SKM-1 (cell line): ENCODE data around the gene KCTD13.
A peak's percentile ranks its signal among the peaks of the same experiment; 100 is the strongest.
"Not testable (repeated sequence)": the region's sequence is repeated elsewhere in the genome, so short reads cannot be mapped to it uniquely, and the experiment has no call there.

ENCODE experiments used
- DNase-seq: peaks from one replicate; lab custom pipeline; 2025; ENCODE audit not compliant: unreplicated experiment; lab: John Stamatoyannopoulos, UW

The KCTD13 gene

GRCh38 chr16:29908719-29909220, 17.3 kb downstream of the KCTD13 start:
- no peak for DNase-seq

GRCh38 chr16:29907973-29908372, 18.1 kb downstream of the KCTD13 start:
- DNase-seq, result no peak

- no peak for DNase-seq
These were observed 19.3 kb downstream of the KCTD13 start for GRCh38 chr16:29906520-29907244.

- DNase-seq, result no peak
These were observed 20.4 kb downstream of the KCTD13 start for GRCh38 chr16:29905668-29906067.

- DNase-seq, result no peak
These were observed 21.1 kb downstream of the KCTD13 start for GRCh38 chr16:29904947-29905346.

GRCh38 chr16:29903590-29903989, 22.4 kb downstream of the KCTD13 start:
- no peak for DNase-seq

GRCh38 chr16:29901607-29901945, 24.4 kb downstream of the KCTD13 start:
- DNase-seq, result no peak

GRCh38 chr16:29900888-29901606, 25.0 kb downstream of the KCTD13 start:
- no peak for DNase-seq

GRCh38 chr16:29900102-29900887, 25.7 kb downstream of the KCTD13 start, which contains the start of gene ASPHD1:
Gene ASPHD1, plus strand, starts transcription at chr16:29900488. Its CDS starts 484 bp downstream, at chr16:29900972.
- no peak for DNase-seq

- peak; percentile 55 for DNase-seq
These were observed 26.4 kb downstream of the KCTD13 start, which contains the start of gene SEZ6L2 for GRCh38 chr16:29899516-29900101. Gene SEZ6L2, minus strand, starts transcription at chr16:29899550. Its CDS starts 531 bp downstream, at chr16:29899019.

- no peak for DNase-seq
These were observed 27.1 kb downstream of the KCTD13 start for GRCh38 chr16:29898804-29899515.

- DNase-seq, result no peak
These were observed 27.8 kb downstream of the KCTD13 start for GRCh38 chr16:29898135-29898803.

GRCh38 chr16:29897333-29897732, 28.7 kb downstream of the KCTD13 start:
- DNase-seq, result no peak

GRCh38 chr16:29896841-29897240, 29.2 kb downstream of the KCTD13 start:
- DNase-seq, result no peak

- DNase-seq, result no peak
These were observed 31.7 kb downstream of the KCTD13 start for GRCh38 chr16:29894352-29894751.

- no peak for DNase-seq
These were observed 32.5 kb downstream of the KCTD13 start for GRCh38 chr16:29893553-29893952.

- DNase-seq, result no peak
These were observed 33.6 kb downstream of the KCTD13 start for GRCh38 chr16:29892458-29892813.

GRCh38 chr16:29891525-29892457, 34.2 kb downstream of the KCTD13 start:
- DNase-seq, result peak; percentile 65

- not testable (repeated sequence) for DNase-seq
These were observed 36.7 kb downstream of the KCTD13 start for GRCh38 chr16:29889372-29889771.
